Measurements from ENCODE around the gene ZNF839. TPM values are rescaled to one million over a fixed set of nuclear protein-coding genes. Genes with fewer than 3 reads are reported as not detected.

Gene ZNF839
- 12.0 TPM for polyA plus RNA-seq (2012; ENCODE audit: missing spikeins)

GRCh38 chr14:102319351-102320032 is at the start of gene ZNF839:
ZNF839 (plus strand) TSS chr14:102319746; CDS start chr14:102319766, 20 bp downstream.
- TF ChIP-seq POLR2AphosphoS5 (IDR thresholded peaks at IDR 0.05; ENCODE audit: low read depth, low read length) (no peak), POLR2A (IDR thresholded peaks at IDR 0.05; ENCODE audit: low read depth, low read length) (peak; percentile 30; the same call in 1 of the 2 replicates), TAF1 (IDR thresholded peaks at IDR 0.05; ENCODE audit: borderline replicate concordance, low read depth, low read length) (no peak)
- DNase-seq (ENCODE audit: insufficient read length) (peak; percentile 89), FAIRE-seq (peak; percentile 84)

GRCh38 chr14:102272392-102272791 is 47.2 kb upstream of the ZNF839 start:
- no peak for FAIRE-seq
- no peak for TF ChIP-seq TAF1 (IDR thresholded peaks at IDR 0.05; ENCODE audit: borderline replicate concordance, low read depth, low read length)
- no peak for DNase-seq (ENCODE audit: insufficient read length)

- FAIRE-seq: no peak
- TF ChIP-seq TAF1 (IDR thresholded peaks at IDR 0.05; ENCODE audit: borderline replicate concordance, low read depth, low read length) (no peak), POLR2AphosphoS5 (IDR thresholded peaks at IDR 0.05; ENCODE audit: low read depth, low read length) (no peak), POLR2A (IDR thresholded peaks at IDR 0.05; ENCODE audit: low read depth, low read length) (no peak)
- DNase-seq (ENCODE audit: insufficient read length): no peak
Measured at GRCh38 chr14:102275866-102276265, 43.7 kb upstream of the ZNF839 start.

- DNase-seq (ENCODE audit: insufficient read length) (no peak), FAIRE-seq (no peak)
- no peak for TF ChIP-seq TAF1 (IDR thresholded peaks at IDR 0.05; ENCODE audit: borderline replicate concordance, low read depth, low read length)
- no peak for TF ChIP-seq POLR2A (IDR thresholded peaks at IDR 0.05; ENCODE audit: low read depth, low read length)
- no peak for TF ChIP-seq POLR2AphosphoS5 (IDR thresholded peaks at IDR 0.05; ENCODE audit: low read depth, low read length)
Measured at GRCh38 chr14:102277874-102278630, 41.5 kb upstream of the ZNF839 start.

- FAIRE-seq (no peak), DNase-seq (ENCODE audit: insufficient read length) (no peak)
- no peak for TF ChIP-seq POLR2AphosphoS5 (IDR thresholded peaks at IDR 0.05; ENCODE audit: low read depth, low read length)
- no peak for TF ChIP-seq TAF1 (IDR thresholded peaks at IDR 0.05; ENCODE audit: borderline replicate concordance, low read depth, low read length)
- TF ChIP-seq POLR2A (IDR thresholded peaks at IDR 0.05; ENCODE audit: low read depth, low read length): no peak
Measured at GRCh38 chr14:102278631-102278935, 41.0 kb upstream of the ZNF839 start.

GRCh38 chr14:102279282-102279681 is 40.3 kb upstream of the ZNF839 start:
- FAIRE-seq (no peak), DNase-seq (ENCODE audit: insufficient read length) (no peak)
- no peak for TF ChIP-seq TAF1 (IDR thresholded peaks at IDR 0.05; ENCODE audit: borderline replicate concordance, low read depth, low read length)
- no peak for TF ChIP-seq POLR2AphosphoS5 (IDR thresholded peaks at IDR 0.05; ENCODE audit: low read depth, low read length)
- no peak for TF ChIP-seq POLR2A (IDR thresholded peaks at IDR 0.05; ENCODE audit: low read depth, low read length)

- FAIRE-seq (no peak), DNase-seq (ENCODE audit: insufficient read length) (no peak)
- no peak for TF ChIP-seq POLR2AphosphoS5 (IDR thresholded peaks at IDR 0.05; ENCODE audit: low read depth, low read length)
- no peak for TF ChIP-seq TAF1 (IDR thresholded peaks at IDR 0.05; ENCODE audit: borderline replicate concordance, low read depth, low read length)
- no peak for TF ChIP-seq POLR2A (IDR thresholded peaks at IDR 0.05; ENCODE audit: low read depth, low read length)
Measured at GRCh38 chr14:102279688-102280348, 39.7 kb upstream of the ZNF839 start.

GRCh38 chr14:102280376-102280962 is 39.1 kb upstream of the ZNF839 start:
- no peak for TF ChIP-seq POLR2A (IDR thresholded peaks at IDR 0.05; ENCODE audit: low read depth, low read length)
- no peak for TF ChIP-seq TAF1 (IDR thresholded peaks at IDR 0.05; ENCODE audit: borderline replicate concordance, low read depth, low read length)
- TF ChIP-seq POLR2AphosphoS5 (IDR thresholded peaks at IDR 0.05; ENCODE audit: low read depth, low read length): no peak
- FAIRE-seq (no peak), DNase-seq (ENCODE audit: insufficient read length) (no peak)

- FAIRE-seq: no peak
- TF ChIP-seq POLR2A (IDR thresholded peaks at IDR 0.05; ENCODE audit: low read depth, low read length) (no peak), POLR2AphosphoS5 (IDR thresholded peaks at IDR 0.05; ENCODE audit: low read depth, low read length) (no peak), TAF1 (IDR thresholded peaks at IDR 0.05; ENCODE audit: borderline replicate concordance, low read depth, low read length) (no peak)
- DNase-seq (ENCODE audit: insufficient read length): no peak
Measured at GRCh38 chr14:102282751-102283465, 36.6 kb upstream of the ZNF839 start.

GRCh38 chr14:102283631-102284129 is 35.9 kb upstream of the ZNF839 start:
- DNase-seq (ENCODE audit: insufficient read length) (no peak), FAIRE-seq (no peak)
- TF ChIP-seq POLR2AphosphoS5 (IDR thresholded peaks at IDR 0.05; ENCODE audit: low read depth, low read length): no peak
- no peak for TF ChIP-seq POLR2A (IDR thresholded peaks at IDR 0.05; ENCODE audit: low read depth, low read length)
- no peak for TF ChIP-seq TAF1 (IDR thresholded peaks at IDR 0.05; ENCODE audit: borderline replicate concordance, low read depth, low read length)

GRCh38 chr14:102285106-102285505 is 34.4 kb upstream of the ZNF839 start:
- DNase-seq (ENCODE audit: insufficient read length) (no peak), FAIRE-seq (no peak)
- TF ChIP-seq POLR2A (IDR thresholded peaks at IDR 0.05; ENCODE audit: low read depth, low read length) (no peak), POLR2AphosphoS5 (IDR thresholded peaks at IDR 0.05; ENCODE audit: low read depth, low read length) (no peak), TAF1 (IDR thresholded peaks at IDR 0.05; ENCODE audit: borderline replicate concordance, low read depth, low read length) (no peak)
